8988T (cell line): Measurements from ENCODE around the gene ELF2.
A peak's percentile ranks its signal among the peaks of the same experiment; 100 is the strongest.
"Not testable (repeated sequence)": the region's sequence is repeated elsewhere in the genome, so short reads cannot be mapped to it uniquely, and the experiment has no call there.

Source experiments
- DNase-seq: peaks from one replicate; pipeline ENCODE4 v3.0.0; 2011

Gene ELF2

GRCh38 chr4:139184129-139184528, 7.1 kb upstream of the ELF2 start:
- DNase-seq = no peak

GRCh38 chr4:139177869-139178619, 1.0 kb upstream of the ELF2 start:
- DNase-seq = peak; percentile 58

GRCh38 chr4:139176302-139177048, 543 bp downstream of the ELF2 start:
- DNase-seq = peak; percentile 20

GRCh38 chr4:139175646-139176301, 1.2 kb downstream of the ELF2 start:
- no peak for DNase-seq

- no peak for DNase-seq
Measured at GRCh38 chr4:139171876-139172691, 4.9 kb downstream of the ELF2 start.

GRCh38 chr4:139170932-139171331, 6.1 kb downstream of the ELF2 start:
- DNase-seq = no peak

GRCh38 chr4:139167774-139168444, 9.1 kb downstream of the ELF2 start:
- DNase-seq = no peak

- no peak for DNase-seq
Measured at GRCh38 chr4:139164731-139165130, 12.3 kb downstream of the ELF2 start.

GRCh38 chr4:139163806-139164206, 13.2 kb downstream of the ELF2 start:
- no peak for DNase-seq

- DNase-seq = not testable (repeated sequence)
Measured at GRCh38 chr4:139157977-139158376, 19.0 kb downstream of the ELF2 start.

- DNase-seq = no peak
Measured at GRCh38 chr4:139154952-139155557, 22.0 kb downstream of the ELF2 start.

- no peak for DNase-seq
Measured at GRCh38 chr4:139154538-139154937, 22.5 kb downstream of the ELF2 start.

- DNase-seq = no peak
Measured at GRCh38 chr4:139154134-139154421, 22.9 kb downstream of the ELF2 start.

- DNase-seq = no peak
Measured at GRCh38 chr4:139153411-139154133, 23.4 kb downstream of the ELF2 start.

GRCh38 chr4:139152249-139152648, 24.8 kb downstream of the ELF2 start:
- DNase-seq = no peak

GRCh38 chr4:139146926-139147629, 29.9 kb downstream of the ELF2 start:
- no peak for DNase-seq

- no peak for DNase-seq
Measured at GRCh38 chr4:139145552-139145932, 31.5 kb downstream of the ELF2 start.

- no peak for DNase-seq
Measured at GRCh38 chr4:139144911-139145551, 32.0 kb downstream of the ELF2 start.

- DNase-seq = no peak
Measured at GRCh38 chr4:139144161-139144859, 32.7 kb downstream of the ELF2 start.

GRCh38 chr4:139142980-139143379, 34.0 kb downstream of the ELF2 start:
- DNase-seq = no peak
